Hepatic stellate cell (primary cell): ENCODE measurements around the gene TEX261.
"Not testable (repeated sequence)": the region's sequence is repeated elsewhere in the genome, so short reads cannot be mapped to it uniquely, and the experiment has no call there.

Experiments
- DNase-seq: peaks from one replicate; pipeline ENCODE4 v3.0.0; 2011; ENCODE audit warnings: low spot score

The TEX261 gene

GRCh38 chr2:70999931-71000330, 5.3 kb upstream of the TEX261 start:
- DNase-seq: not testable (repeated sequence)

GRCh38 chr2:70999362-70999761, 4.7 kb upstream of the TEX261 start:
- DNase-seq: no peak

- not testable (repeated sequence) for DNase-seq
These were observed 4.2 kb upstream of the TEX261 start for GRCh38 chr2:70998885-70999284.

GRCh38 chr2:70995426-70995729, 705 bp upstream of the TEX261 start:
- DNase-seq: peak; percentile 47

- DNase-seq: peak; percentile 41
These were observed 519 bp downstream of the TEX261 start for GRCh38 chr2:70994009-70994698.

GRCh38 chr2:70992945-70993853, 1.5 kb downstream of the TEX261 start:
- no peak for DNase-seq

GRCh38 chr2:70991742-70992141, 2.9 kb downstream of the TEX261 start:
- DNase-seq: no peak

- no peak for DNase-seq
These were observed 3.5 kb downstream of the TEX261 start for GRCh38 chr2:70991142-70991541.

GRCh38 chr2:70990216-70990615, 4.5 kb downstream of the TEX261 start:
- DNase-seq: no peak

- DNase-seq: no peak
These were observed 5.7 kb downstream of the TEX261 start for GRCh38 chr2:70988726-70989648.

- no peak for DNase-seq
These were observed 6.5 kb downstream of the TEX261 start for GRCh38 chr2:70988151-70988550.

GRCh38 chr2:70987386-70987785, 7.3 kb downstream of the TEX261 start:
- DNase-seq: no peak

GRCh38 chr2:70986499-70987189, 8.0 kb downstream of the TEX261 start:
- DNase-seq: no peak

GRCh38 chr2:70985956-70986355, 8.7 kb downstream of the TEX261 start:
- DNase-seq: no peak

GRCh38 chr2:70985283-70985688, 9.4 kb downstream of the TEX261 start:
- DNase-seq: no peak

- DNase-seq: peak; percentile 80
These were observed 9.9 kb downstream of the TEX261 start for GRCh38 chr2:70984576-70985282.

- DNase-seq: no peak
These were observed 10.5 kb downstream of the TEX261 start for GRCh38 chr2:70984228-70984575.

GRCh38 chr2:70983506-70984227, 11.0 kb downstream of the TEX261 start:
- DNase-seq: no peak

GRCh38 chr2:70982971-70983370, 11.7 kb downstream of the TEX261 start:
- no peak for DNase-seq
